ENCODE results near the gene ETV6.

DNA sequence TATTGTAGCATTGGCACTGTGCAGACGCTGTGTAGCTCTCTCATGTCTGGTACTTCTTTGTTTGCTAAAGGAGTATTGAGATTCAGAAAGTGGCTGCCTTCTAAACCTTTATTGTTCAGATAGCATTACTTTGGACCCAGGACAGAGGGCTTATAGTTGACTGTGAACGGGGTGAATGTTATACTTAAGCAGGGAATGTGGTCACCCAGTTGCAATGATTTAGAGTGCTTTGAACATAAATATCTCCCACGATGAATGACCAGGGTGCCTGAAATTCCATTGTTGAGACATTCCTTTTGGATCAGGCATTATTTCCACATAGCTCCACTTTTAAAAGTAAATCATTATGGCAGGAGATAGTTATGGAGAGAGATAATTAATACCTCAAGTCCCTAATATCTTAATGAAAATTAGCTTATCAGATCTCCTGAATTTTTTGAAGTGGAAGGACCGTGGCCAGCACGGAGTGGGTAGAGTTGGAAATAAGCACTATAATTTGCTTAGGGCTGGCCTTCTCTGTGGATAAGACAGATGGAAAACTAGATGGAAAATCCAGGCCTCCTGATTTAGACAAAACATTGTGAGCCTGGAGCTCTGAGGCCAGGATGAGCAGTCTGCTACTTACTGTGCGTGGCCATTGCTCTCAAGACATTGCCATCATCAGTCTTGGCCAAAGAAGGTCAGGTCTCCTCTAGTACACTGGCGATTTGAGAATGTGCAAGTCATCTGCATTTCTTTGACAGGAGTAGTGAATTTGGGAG, 114.5 kb downstream of the ETV6 start:
- TF ChIP-seq RAD21 (IDR thresholded peaks at IDR 0.05; ENCODE audit: low read depth) (no peak), EGR1 (IDR thresholded peaks at IDR 0.05; ENCODE audit: low read depth) (no peak), JUND (IDR thresholded peaks at IDR 0.05) (no peak), POLR2AphosphoS5 (IDR thresholded peaks at IDR 0.05; ENCODE audit: low read depth, low read length) (no peak), YY1 (IDR thresholded peaks at IDR 0.05; ENCODE audit: extremely low read depth, insufficient replicate concordance, low read depth, low read length) (no peak), CBX3 (IDR thresholded peaks at IDR 0.05; ENCODE audit: low read depth) (no peak), SP1 (IDR thresholded peaks at IDR 0.05; ENCODE audit: low read depth) (no peak), EZH2 (IDR thresholded peaks at IDR 0.05) (no peak)
- TF ChIP-seq, protein P1, sequence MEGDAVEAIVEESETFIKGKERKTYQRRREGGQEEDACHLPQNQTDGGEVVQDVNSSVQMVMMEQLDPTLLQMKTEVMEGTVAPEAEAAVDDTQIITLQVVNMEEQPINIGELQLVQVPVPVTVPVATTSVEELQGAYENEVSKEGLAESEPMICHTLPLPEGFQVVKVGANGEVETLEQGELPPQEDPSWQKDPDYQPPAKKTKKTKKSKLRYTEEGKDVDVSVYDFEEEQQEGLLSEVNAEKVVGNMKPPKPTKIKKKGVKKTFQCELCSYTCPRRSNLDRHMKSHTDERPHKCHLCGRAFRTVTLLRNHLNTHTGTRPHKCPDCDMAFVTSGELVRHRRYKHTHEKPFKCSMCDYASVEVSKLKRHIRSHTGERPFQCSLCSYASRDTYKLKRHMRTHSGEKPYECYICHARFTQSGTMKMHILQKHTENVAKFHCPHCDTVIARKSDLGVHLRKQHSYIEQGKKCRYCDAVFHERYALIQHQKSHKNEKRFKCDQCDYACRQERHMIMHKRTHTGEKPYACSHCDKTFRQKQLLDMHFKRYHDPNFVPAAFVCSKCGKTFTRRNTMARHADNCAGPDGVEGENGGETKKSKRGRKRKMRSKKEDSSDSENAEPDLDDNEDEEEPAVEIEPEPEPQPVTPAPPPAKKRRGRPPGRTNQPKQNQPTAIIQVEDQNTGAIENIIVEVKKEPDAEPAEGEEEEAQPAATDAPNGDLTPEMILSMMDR (IDR thresholded peaks at IDR 0.05 in 2 of 3, conservative IDR thresholded peaks at IDR 0.05 in 1 of 3; ENCODE audit: borderline replicate concordance in 1 of 3, insufficient read depth in 1 of 3, low read depth in 2 of 3, low read length in 2 of 3): no peak
- TF ChIP-seq, protein P2, sequence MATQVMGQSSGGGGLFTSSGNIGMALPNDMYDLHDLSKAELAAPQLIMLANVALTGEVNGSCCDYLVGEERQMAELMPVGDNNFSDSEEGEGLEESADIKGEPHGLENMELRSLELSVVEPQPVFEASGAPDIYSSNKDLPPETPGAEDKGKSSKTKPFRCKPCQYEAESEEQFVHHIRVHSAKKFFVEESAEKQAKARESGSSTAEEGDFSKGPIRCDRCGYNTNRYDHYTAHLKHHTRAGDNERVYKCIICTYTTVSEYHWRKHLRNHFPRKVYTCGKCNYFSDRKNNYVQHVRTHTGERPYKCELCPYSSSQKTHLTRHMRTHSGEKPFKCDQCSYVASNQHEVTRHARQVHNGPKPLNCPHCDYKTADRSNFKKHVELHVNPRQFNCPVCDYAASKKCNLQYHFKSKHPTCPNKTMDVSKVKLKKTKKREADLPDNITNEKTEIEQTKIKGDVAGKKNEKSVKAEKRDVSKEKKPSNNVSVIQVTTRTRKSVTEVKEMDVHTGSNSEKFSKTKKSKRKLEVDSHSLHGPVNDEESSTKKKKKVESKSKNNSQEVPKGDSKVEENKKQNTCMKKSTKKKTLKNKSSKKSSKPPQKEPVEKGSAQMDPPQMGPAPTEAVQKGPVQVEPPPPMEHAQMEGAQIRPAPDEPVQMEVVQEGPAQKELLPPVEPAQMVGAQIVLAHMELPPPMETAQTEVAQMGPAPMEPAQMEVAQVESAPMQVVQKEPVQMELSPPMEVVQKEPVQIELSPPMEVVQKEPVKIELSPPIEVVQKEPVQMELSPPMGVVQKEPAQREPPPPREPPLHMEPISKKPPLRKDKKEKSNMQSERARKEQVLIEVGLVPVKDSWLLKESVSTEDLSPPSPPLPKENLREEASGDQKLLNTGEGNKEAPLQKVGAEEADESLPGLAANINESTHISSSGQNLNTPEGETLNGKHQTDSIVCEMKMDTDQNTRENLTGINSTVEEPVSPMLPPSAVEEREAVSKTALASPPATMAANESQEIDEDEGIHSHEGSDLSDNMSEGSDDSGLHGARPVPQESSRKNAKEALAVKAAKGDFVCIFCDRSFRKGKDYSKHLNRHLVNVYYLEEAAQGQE (IDR thresholded peaks at IDR 0.05; ENCODE audit: low read depth): no peak
